GM18861 (cell line): ENCODE measurements around the gene VWA8.
"Not testable (repeated sequence)": the region's sequence is repeated elsewhere in the genome, so short reads cannot be mapped to it uniquely, and the experiment has no call there.

Source experiments
- ATAC-seq: cut with Tn5 transposase; IDR thresholded peaks from one replicate; pipeline ENCODE4 v1.9.1; 2021; ENCODE audit not compliant: unreplicated experiment

Gene VWA8

DNA sequence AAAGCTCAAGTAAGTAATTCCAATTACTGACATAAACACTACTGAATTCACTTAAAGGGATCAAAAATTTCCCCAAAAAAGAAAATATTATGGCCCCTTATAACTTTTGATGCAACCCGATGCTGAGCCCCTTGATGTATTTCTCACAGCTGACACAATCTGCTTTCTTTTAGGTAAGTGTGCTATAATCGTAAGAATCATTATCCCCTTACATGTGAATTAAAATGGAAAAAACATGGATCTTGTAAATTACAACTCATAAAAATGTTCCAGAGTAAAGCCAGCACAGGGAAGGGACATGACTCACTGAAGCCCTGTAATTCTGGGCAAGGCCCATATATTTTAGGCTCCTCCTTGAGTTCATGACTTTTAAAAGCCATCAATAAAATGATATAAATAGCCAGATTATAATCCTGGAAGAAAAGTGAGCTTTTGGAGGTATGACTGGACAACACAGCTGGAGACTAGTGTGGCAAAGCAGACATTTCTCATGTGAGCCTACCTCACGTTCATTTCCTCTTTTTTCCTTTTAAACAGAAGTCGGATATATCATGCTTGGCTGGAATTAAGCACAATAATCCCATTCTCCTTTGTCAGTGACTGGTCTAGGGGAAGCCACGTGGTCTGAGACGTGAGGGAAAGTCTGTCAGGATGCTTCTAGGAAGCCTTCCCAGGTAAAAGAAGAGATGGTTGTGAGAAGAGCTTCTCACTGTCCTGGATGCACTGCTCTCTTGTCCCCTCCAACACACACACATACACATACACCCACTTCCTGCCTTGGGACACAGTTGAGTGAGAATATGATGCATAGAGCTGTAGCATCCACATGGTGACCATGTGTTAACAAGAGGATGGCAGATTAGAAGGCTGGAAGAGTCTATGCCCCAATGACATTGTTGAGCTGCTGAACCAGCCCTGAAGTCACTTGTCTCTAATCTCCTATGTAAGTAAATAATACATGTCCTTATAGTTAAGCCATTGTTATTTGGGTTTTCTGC, 338.2 kb downstream of the VWA8 start:
- ATAC-seq, result no peak

DNA sequence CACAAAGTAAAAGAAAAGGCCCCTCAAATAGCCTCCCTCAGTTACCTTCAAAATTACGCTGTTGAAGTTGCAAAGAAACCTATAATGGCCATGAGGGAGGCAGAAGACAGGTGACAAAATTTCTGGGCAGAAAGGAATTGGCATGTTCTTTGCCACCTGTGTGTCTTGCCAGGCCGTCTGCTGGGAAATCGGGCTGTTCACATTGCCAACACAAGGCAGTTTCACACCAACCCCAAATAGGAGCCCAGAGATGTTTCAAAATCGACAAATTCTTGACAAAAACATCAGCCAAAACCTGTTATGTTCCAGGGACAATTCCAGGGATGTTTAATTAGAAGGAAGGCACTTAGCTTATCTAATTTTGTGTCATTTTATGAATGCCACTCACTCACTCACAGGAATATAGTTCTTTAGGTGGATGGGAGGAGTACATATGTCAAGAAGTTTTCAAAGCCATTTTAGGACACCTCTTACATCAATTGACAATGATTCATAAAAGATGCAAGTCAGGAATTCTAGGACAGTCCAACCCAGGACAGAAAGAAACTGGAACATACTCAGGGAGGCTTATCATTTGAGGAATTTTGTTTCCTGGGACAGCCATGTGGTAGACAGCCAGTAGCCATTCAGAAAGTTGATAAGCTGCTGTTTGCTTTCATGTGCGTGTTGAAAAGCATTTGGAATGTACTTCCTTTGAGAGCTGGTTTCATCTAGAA, 339.0 kb downstream of the VWA8 start:
- no peak for ATAC-seq

- not testable (repeated sequence) for ATAC-seq
Observed at GRCh38 chr13:41617633-41618032, 343.3 kb downstream of the VWA8 start.

DNA sequence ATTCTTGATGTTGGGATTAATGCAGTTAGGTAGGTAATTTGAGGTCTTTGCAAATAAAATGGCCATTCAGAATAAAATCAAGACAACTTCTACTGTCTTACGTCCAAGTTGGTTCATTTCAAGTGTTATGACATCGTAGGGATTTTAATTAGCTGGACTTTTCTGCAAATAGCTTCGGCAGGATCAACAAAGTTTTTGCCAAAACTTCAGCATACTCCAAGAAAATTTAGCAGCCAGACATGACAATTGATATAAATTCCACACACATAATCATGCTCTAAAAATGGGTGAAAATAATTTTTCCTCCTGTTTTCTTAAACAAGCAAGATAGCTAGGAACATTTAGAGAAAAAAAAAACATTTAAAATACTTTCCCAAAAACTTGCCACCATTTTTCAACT, 344.8 kb downstream of the VWA8 start:
- ATAC-seq, result no peak

DNA sequence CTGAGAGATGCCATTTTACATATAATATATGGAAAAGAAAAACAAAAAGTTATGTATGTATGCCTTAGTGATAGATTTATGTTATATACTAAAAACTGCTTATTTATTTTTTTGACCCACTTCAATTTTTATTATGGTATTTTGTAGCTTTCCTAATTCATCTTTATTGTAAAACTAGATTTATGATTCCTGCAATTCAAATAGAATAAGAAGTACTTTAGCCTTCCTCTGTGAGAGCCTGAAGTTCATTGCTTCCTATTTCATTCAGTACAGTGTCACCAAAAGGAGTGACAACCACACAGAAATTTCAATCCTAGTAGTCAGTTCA, 345.4 kb downstream of the VWA8 start:
- no peak for ATAC-seq

GRCh38 chr13:41614671-41615527, 346.0 kb downstream of the VWA8 start:
- no peak for ATAC-seq

DNA sequence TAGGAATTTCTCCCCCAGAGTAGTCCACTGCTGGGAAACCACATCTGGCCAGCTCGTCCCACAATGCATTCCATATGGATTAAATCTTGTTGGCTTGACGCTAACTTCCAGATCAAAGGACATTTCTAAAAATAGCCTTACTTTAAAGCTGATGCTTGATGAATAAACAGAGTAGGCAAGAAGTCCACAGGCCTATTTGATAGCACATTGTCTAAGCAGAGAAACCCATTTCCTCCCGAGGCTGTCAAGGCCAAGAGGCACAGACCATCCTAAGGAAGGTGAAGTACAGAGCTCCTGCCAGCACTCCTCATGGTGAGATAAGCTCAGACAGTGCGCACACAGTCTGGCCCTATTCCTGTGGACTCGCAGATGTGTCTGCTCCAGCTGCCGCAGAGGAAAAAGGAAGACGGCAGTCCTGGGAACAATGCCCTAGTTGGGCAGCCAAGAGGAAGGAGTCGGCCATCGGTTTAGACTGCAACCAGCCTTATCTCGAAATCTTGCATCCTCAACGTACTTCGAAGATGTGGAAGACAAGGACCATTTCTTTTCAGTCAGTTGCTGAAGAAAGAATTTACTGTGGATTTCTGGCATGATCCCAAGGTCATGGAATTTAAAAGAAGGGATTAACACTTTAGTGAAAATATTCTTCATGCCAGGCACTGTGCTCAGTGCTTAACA, 346.8 kb downstream of the VWA8 start:
- ATAC-seq, result no peak

DNA sequence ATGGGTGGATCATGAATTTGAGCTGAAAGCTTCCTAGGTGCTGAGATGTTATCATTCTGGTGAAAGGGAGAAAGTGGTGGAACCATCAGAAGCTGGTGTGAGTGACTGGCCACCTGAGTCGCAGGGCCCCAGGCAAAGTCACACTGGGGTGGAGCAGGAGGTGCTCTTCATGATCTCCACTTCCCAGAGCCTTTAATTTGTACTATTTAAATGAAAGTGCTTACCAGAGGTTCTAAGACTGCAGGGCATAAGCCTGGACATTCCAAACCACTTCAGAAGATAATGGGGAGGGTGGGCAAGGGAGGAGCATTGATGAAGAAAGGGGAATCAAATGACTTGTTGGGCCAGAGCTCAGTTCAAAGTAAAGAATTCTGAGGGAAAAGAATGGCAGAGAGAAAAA, 347.4 kb downstream of the VWA8 start:
- ATAC-seq, result no peak

DNA sequence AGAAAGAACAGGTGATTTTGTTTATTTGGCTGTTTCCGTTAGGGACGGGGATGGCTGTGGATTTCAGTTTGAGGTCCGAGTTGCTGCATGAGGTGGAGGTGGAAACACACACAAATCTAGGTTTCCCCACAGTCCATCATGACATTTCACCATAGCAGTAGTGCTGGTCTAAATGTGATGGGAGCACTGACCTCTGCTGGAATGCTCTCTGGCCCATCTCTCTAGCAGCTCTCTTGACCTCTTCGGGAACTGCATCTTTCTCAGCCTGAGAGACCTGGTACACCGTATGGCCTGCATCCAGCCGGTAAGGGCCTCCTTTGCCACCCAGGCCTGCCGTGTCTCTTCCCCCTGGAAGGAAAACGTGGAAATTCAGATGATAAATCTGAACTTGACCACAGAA, 349.5 kb downstream of the VWA8 start:
- no peak for ATAC-seq

- ATAC-seq, result no peak
Observed at GRCh38 chr13:41610404-41610803, 350.5 kb downstream of the VWA8 start.

- ATAC-seq, result no peak
Observed at GRCh38 chr13:41609828-41610227, 351.1 kb downstream of the VWA8 start.

DNA sequence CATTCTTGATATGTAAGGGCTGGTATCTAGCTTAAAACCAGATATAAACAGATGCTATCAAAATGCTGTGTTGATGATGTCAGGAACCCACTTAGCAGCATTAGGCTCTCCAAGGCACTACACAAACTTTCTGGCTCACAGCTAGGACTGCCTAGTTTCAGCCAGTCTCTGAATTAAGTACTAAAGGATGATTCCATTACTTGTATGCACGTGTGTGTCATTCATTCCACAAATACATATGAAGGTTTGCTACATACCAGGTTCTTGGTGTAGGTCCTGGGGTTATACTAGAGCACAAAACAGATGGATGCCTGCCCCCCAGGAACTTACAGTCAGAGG, 352.1 kb downstream of the VWA8 start:
- ATAC-seq, result no peak

- ATAC-seq, result no peak
Observed at GRCh38 chr13:41608111-41608838, 352.6 kb downstream of the VWA8 start.

GRCh38 chr13:41606646-41607045, 354.3 kb downstream of the VWA8 start:
- ATAC-seq, result no peak

- no peak for ATAC-seq
Observed at GRCh38 chr13:41605319-41606285, 355.3 kb downstream of the VWA8 start.

DNA sequence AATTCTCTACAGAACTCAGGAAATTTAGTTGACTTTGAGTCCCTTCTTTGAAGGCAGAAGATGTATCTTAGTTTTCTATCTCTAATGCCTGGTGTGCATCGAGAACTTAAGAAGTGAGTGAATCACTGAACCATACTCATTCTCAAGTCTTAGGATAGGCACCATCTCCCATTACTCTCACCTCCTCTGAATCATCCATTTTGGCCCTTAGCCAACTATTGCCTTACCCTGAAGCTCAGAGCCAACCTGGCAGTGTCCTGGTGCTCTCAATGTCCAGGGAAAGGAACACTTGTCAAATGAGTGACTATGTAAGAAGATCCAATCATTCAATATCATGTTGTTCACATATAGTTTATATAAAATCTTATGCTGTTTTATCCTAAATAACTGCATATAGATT, 357.0 kb downstream of the VWA8 start:
- no peak for ATAC-seq

DNA sequence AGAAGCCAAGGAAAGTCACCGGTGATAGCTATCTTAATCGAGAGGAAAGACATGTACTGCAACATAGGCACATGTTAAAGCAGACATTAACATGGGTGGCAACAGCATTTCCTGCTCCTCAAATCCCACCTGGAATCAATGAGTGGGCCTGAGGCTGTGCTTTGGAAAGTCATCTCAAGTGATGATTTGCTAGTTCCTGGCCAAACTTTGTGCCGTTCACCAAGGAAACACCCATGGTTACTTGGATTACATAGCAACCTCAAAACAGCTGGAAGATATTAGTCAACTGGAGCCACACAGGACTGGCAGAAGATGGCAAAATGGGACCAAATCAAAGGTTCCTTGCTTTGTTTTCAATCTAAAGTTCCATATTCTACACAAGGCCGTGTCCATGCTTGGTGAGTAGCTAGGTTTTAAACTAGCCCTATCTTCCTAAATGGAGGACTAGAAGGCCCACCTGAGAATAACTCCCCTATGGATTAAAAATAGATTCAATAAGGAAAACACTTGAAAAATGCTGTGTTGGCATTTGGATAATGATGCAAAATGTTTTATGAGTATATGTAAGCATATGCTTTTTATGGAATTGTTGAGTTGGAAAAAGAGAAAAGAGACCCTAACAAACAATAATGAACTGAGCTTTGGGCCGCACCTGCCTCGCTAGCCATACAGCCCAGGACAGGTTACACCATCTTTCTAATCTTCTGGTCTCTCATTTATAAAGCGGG, 359.0 kb downstream of the VWA8 start:
- no peak for ATAC-seq

GRCh38 chr13:41599619-41600018, 361.3 kb downstream of the VWA8 start:
- ATAC-seq, result no peak
